ENCODE data around the gene ZBTB48.

DNA sequence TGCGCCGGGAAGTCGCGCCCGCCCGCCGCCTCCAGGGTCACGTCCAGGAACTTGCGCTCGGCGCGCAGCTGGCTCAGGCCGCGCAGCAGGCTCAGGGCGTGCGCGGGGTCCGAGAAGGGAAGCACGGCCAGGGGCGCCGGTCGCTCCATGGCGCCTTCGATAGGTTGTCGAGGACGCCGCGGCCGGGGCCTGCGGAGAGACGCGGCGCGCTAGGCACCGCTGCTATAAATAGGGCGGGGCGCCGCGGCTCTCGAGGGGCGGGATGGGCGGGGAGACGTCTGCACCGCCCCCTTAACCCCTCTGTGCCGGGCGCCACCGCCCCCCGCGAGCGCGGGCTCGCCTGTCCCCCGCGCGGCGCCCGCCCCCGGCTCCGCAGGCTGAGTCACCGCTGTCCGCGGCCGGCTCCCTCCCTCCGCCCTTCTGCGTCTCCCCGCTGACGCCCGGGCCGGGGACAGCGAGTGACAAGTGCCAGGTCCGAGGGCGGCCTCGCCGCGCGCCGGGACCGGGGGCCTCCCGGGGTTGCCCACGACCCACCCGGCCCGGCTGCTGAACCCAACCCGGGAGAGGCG lies 23.0 kb downstream of the ZBTB48 start, which contains the start of gene KLHL21:
- TF ChIP-seq, protein P1, sequence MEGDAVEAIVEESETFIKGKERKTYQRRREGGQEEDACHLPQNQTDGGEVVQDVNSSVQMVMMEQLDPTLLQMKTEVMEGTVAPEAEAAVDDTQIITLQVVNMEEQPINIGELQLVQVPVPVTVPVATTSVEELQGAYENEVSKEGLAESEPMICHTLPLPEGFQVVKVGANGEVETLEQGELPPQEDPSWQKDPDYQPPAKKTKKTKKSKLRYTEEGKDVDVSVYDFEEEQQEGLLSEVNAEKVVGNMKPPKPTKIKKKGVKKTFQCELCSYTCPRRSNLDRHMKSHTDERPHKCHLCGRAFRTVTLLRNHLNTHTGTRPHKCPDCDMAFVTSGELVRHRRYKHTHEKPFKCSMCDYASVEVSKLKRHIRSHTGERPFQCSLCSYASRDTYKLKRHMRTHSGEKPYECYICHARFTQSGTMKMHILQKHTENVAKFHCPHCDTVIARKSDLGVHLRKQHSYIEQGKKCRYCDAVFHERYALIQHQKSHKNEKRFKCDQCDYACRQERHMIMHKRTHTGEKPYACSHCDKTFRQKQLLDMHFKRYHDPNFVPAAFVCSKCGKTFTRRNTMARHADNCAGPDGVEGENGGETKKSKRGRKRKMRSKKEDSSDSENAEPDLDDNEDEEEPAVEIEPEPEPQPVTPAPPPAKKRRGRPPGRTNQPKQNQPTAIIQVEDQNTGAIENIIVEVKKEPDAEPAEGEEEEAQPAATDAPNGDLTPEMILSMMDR (IDR thresholded peaks at IDR 0.05; ENCODE audit: low read depth, low read length, missing input control), result no peak
- TF ChIP-seq REST (IDR thresholded peaks at IDR 0.05) (peak; percentile 60), EGR1 (IDR thresholded peaks at IDR 0.05; ENCODE audit: low read depth in 2 of 2) (no peak), TAF1 (conservative IDR thresholded peaks at IDR 0.05) (no peak)
- TF ChIP-seq, protein P2, sequence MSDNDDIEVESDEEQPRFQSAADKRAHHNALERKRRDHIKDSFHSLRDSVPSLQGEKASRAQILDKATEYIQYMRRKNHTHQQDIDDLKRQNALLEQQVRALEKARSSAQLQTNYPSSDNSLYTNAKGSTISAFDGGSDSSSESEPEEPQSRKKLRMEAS (IDR thresholded peaks at IDR 0.05), result no peak
